Gastrocnemius medialis (tissue), 4 donors: ENCODE measurements around the gene EXTL1. TPM values are rescaled to one million over a fixed set of nuclear protein-coding genes. Genes with fewer than 3 reads are reported as not detected.
A peak's percentile ranks its signal among the peaks of the same experiment; 100 is the strongest.

Experiments used
- ATAC-seq, 2 donors: fragments of 150-250 bp; one replicate each; pipeline ENCODE4 v1.9.1; 2016
- DNase-seq, 2 donors: peaks; one replicate each; pipeline ENCODE4 v3.0.0-alpha.2; 2019
- H3K27ac ChIP-seq, 4 donors: fragments of 200-600 bp; sonication (generic); 1 replicate in 1 of 4; 2 replicates in 3 of 4; pipeline ENCODE4 v1.5.1; 2016 to 2018; ENCODE audit warnings: mild to moderate bottlenecking in 2 of 4, moderate library complexity in 1 of 4
- H3K27me3 ChIP-seq, 3 donors: fragments of 200-600 bp; sonication (generic) in 2 of 3; 1 replicate in 1 of 3; 2 replicates in 2 of 3; pipeline versions ENCODE4 v1.5.1 to v1.6.0; 2016 to 2019; ENCODE audit warnings: mild to moderate bottlenecking in 1 of 3, moderate library complexity in 1 of 3
- H3K36me3 ChIP-seq, 2 donors: fragments of 200-600 bp; sonication (generic) in 1 of 2; one replicate each; pipeline ENCODE4 v1.5.1; 2017 to 2018
- H3K4me1 ChIP-seq, 2 donors: fragments of 200-600 bp; sonication (generic) in 1 of 2; one replicate each; pipeline ENCODE4 v1.5.1; 2016 to 2017; ENCODE audit warnings: mild to moderate bottlenecking in 2 of 2
- H3K4me3 ChIP-seq, 4 donors: fragments of 200-600 bp; sonication (generic) in 3 of 4; 1 replicate in 1 of 4; 2 replicates in 3 of 4; pipeline ENCODE4 v1.5.1; 2016 to 2019; ENCODE audit warnings: mild to moderate bottlenecking in 2 of 4
- H3K9me3 ChIP-seq, 3 donors: fragments of 200-600 bp; sonication (generic) in 2 of 3; 1 replicate in 1 of 3; 2 replicates in 2 of 3; pipeline ENCODE4 v1.5.1; 2016 to 2019
- CTCF ChIP-seq, 5 experiments: fragments of 450-650 bp in 3 of 5; fragments of 200-600 bp in 2 of 5; sonication (generic) in 2 of 5; IDR thresholded peaks in 4 of 5; conservative IDR thresholded peaks in 1 of 5; 1 replicate in 4 of 5; 2 replicates in 1 of 5; pipeline ENCODE4 v1.5.1; 2016 to 2019; ENCODE audit warnings: antibody characterized with exemption in 5 of 5, mild to moderate bottlenecking in 3 of 5, moderate library complexity in 3 of 5
- POLR2A ChIP-seq, 2 donors: fragments of 450-650 bp; IDR thresholded peaks; one replicate each; pipeline ENCODE4 v1.6.1; 2017; ENCODE audit warnings: antibody characterized with exemption in 2 of 2, mild to moderate bottlenecking in 2 of 2, moderate library complexity in 2 of 2
- in situ Hi-C, 4 donors: fragments of 200-750 bp; cut with MboI; loops; one replicate each; pipeline versions ENCODE4 v1.15.0 to v1.8.0; 2017; ENCODE audit warnings: low sequenced_read_pairs in 4 of 4
- intact Hi-C: fragments of 100-400 bp; cut with DNase I; formaldehyde crosslinking; loops from one replicate; pipeline ENCODE4 v1.15.1; 2023; ENCODE audit warnings: low total_unique reads
- total RNA-seq, 4 donors: library from RNA; depleted of rRNA; stranded (reverse); fragments of >200 nt; gene quantifications; one replicate each; pipeline versions ENCODE4 v1.1.0 to v1.2.3, GENCODE V29; 2016

EXTL1 gene
- total RNA-seq, 4 donors from 2014 or later: 0.33 to 0.95 TPM; not detected in 2

DNA sequence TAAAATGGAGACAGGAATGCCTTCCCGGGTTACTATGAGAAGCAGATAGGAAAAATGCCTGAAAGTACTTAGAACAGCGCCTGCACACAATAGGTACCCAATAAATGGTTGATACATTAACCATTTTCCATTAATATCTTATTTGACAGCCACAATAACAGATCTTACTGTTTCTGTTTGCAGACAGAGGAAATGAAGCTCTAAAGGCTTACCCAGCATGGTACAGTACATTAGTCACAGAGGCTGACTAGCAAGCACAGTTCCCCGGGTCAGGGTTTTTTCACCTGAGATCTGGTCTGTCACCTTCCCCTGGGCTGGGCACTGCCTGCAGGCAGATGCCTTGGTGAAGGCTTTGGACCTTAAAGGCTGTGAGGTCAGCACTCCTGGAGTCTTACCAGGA lies 43.0 kb downstream of the EXTL1 start:
- no peak for DNase-seq
- H3K27ac ChIP-seq: peak overlapping the region; percentile 88 to 96 (median 94)
- in situ Hi-C loops: no loop called here

DNA sequence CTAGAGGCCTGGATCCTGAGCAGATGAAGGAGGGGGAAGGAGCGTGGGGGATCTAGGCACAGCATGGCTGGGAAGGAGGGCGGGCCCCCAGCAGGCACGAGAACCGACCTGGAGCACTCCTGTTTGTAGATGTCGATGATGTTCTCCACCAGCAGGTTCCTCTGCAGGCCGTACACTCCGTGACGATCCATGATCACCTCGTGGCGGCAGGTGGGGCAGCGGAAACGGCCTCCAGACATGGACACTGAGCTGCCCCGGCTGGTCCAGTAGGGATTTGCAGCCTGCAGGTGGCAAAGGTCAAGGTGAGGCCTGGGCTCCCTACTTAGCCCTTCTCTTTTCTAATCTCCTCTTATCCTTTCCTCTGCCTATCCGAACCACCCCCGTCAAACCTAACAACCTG lies 44.6 kb downstream of the EXTL1 start:
- peak overlapping the region; percentile 88 to 96 (median 94) for H3K27ac ChIP-seq
- H3K9me3 ChIP-seq: no peaks in the 10 kb centered on the region
- in situ Hi-C loops (no loop called here), intact Hi-C loops (no loop called here)
- TF ChIP-seq POLR2A (IDR thresholded peaks at IDR 0.05) (peak in 1 of 2 donors; percentile 10), CTCF (IDR thresholded peaks at IDR 0.05 in 4 of 5, conservative IDR thresholded peaks at IDR 0.05 in 1 of 5) (no peak)
- H3K4me1 ChIP-seq: peaks cover 21 to 22% of the 10 kb centered on the region in 2 donors
- peak overlapping the region; percentile 65 to 85 (median 76) for H3K4me3 ChIP-seq
- DNase-seq (no peak), ATAC-seq (no peak)
- no peaks in the 10 kb centered on the region for H3K27me3 ChIP-seq
- peaks cover 11 to 57% of the 10 kb centered on the region in 2 donors for H3K36me3 ChIP-seq

More for the DNA sequence above, 43.0 kb downstream of the EXTL1 start:
- Histone ChIP-seq H3K36me3 (peaks cover 11 to 73% of the 10 kb centered on the region in 2 donors), H3K4me1 (peaks cover 13 to 14% of the 10 kb centered on the region in 2 donors), H3K27me3 (no peaks in the 10 kb centered on the region), H3K9me3 (no peaks in the 10 kb centered on the region), H3K4me3 (peak overlapping the region; percentile 65 to 85 (median 76))
- intact Hi-C loops: no loop called here
- ATAC-seq: no peak
- TF ChIP-seq CTCF (IDR thresholded peaks at IDR 0.05 in 4 of 5, conservative IDR thresholded peaks at IDR 0.05 in 1 of 5): no peak
- no peak for TF ChIP-seq POLR2A (IDR thresholded peaks at IDR 0.05)

DNA sequence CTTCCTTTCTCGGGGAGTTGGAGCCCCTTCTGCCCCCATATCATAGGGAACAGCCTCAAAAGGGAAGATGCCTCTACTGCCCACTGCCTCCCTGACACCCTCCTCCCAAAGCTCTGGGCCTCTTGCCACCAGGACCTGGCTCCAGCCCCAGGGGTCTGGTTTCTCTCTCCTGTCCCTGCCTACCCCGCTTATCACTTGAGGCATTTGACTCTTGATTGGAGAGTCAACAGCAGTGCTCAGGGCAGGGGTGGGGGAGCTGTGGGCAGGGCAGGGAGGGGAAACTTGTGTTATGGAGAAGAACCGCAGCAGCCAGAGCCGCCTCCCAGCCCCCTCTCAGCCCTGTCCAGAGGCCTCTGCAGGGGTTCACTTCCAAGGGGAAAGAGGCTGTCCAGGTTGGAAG lies 45.3 kb downstream of the EXTL1 start:
- no peak for ATAC-seq

DNA sequence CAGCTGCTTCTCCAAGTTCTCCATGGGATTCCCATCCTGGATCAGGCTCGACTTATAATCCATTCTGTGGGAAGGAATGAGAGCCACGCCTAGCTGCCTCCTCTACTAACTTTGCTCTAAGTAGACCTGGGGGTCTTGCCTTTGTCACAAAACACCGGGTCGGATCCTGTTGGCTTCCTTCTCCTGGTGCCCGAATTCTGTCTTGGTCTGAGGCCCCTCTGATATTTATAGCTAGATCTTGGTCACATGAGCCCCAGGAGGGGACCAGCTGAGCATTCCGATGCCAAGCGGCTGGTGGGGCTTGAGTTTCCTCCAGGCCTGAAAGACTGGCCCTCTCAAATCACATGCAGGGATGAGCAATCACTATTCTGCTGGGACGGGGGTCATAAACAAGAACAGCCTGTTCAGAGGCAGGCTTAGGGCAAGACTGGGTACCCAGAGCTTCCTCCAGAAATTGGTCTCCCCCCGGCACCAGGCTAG lies 45.9 kb downstream of the EXTL1 start, which contains the start of gene TRIM63:
Gene TRIM63 (minus strand): TSS at position 199 of the 480 bp plus-strand sequence. CDS start 136 bp downstream, at position 63.
- in situ Hi-C loops: no loop called here
- Histone ChIP-seq H3K27me3 (no peaks in the 10 kb centered on the region), H3K9me3 (no peaks in the 10 kb centered on the region), H3K4me3 (peak within 1 kb of the TSS; percentile 65 to 85 (median 76)), H3K4me1 (peaks cover 24 to 32% of the 10 kb centered on the region in 2 donors), H3K27ac (peak within 1 kb of the TSS; percentile 88 to 96 (median 94)), H3K36me3 (peaks cover 11 to 44% of the 10 kb centered on the region in 2 donors)
- TF ChIP-seq CTCF (IDR thresholded peaks at IDR 0.05 in 4 of 5, conservative IDR thresholded peaks at IDR 0.05 in 1 of 5) (peak in 2 of 5 experiments; percentile 12 to 32), POLR2A (IDR thresholded peaks at IDR 0.05) (peak; percentile 97 to 99)
- peak; percentile 56 to 79 for ATAC-seq
- intact Hi-C loops: no loop called here
- peak; percentile 94 to 98 for DNase-seq

More for the DNA sequence above, 45.3 kb downstream of the EXTL1 start:
- peak in 1 of 2 donors; percentile 60 for DNase-seq
- Histone ChIP-seq H3K4me1 (peaks cover 24 to 29% of the 10 kb centered on the region in 2 donors), H3K9me3 (no peaks in the 10 kb centered on the region), H3K4me3 (peak overlapping the region; percentile 65 to 85 (median 76)), H3K27me3 (no peaks in the 10 kb centered on the region), H3K27ac (peak overlapping the region; percentile 88 to 96 (median 94)), H3K36me3 (peaks cover 11 to 50% of the 10 kb centered on the region in 2 donors)
- intact Hi-C loops (no loop called here), in situ Hi-C loops (no loop called here)
- TF ChIP-seq POLR2A (IDR thresholded peaks at IDR 0.05) (no peak), CTCF (IDR thresholded peaks at IDR 0.05 in 4 of 5, conservative IDR thresholded peaks at IDR 0.05 in 1 of 5) (no peak)
